ENCODE results near the gene SNX25.

The SNX25 gene

DNA sequence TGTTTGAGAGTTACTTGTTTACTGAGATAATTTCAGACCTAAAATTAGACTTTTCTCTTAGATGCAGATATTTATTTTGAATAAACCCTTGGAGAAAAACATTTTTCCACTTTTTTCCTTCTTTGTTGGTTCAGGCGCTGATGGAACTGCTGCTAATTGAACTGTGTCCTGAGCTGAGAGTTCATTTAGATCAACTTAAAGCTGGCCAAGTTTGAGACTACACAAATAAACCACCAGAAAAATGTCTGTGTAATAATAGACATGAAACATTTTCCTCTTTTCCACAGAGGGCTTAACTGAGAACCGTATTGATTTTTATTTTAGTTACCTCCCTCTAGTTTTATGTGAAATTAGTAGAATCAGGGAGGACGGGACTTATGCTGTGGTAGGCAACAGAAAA, 153.9 kb downstream of the SNX25 start:
- Histone ChIP-seq H3K36me3 (peaks cover 28% of the 10 kb centered on the region), H3K4me3 (no peak overlapping the region), H3K4me1 (no peaks in the 10 kb centered on the region), H4K20me1 (no peaks in the 10 kb centered on the region), H3K27ac (no peak overlapping the region), H3K9me3 (no peaks in the 10 kb centered on the region), H3K9ac (no peak overlapping the region), H3K4me2 (no peak overlapping the region), H3K27me3 (no peaks in the 10 kb centered on the region)
- TF ChIP-seq Cebpa-rat (IDR thresholded peaks at IDR 0.05) = no peak

DNA sequence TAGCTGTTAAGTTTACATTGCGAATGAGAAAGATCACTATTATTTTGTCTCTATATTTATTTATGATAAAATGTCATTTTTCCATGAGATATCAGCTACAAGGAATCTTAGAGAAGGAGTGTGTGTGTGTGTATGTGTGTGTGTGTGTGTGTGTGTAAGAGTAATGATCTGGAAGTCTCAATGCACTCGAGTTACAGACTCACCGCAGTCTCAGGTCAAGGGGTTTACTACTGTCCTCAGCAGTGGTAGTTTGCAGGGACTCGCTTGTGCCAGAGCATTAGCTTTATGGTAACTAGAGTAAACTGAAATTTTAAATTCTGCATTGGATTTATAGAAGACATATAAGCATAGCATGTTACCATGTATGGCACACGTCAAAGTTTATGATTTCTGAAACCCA, 155.5 kb downstream of the SNX25 start:
- H3K27ac ChIP-seq = no peak overlapping the region
- H3K9ac ChIP-seq = no peak overlapping the region
- peaks cover 29% of the 10 kb centered on the region for H3K36me3 ChIP-seq
- no peaks in the 10 kb centered on the region for H3K9me3 ChIP-seq
- H3K27me3 ChIP-seq = no peaks in the 10 kb centered on the region
- no peak overlapping the region for H3K4me3 ChIP-seq
- no peak overlapping the region for H3K4me2 ChIP-seq
- H3K4me1 ChIP-seq = no peaks in the 10 kb centered on the region
- no peak for TF ChIP-seq Cebpa-rat (IDR thresholded peaks at IDR 0.05)
- H4K20me1 ChIP-seq = no peaks in the 10 kb centered on the region

DNA sequence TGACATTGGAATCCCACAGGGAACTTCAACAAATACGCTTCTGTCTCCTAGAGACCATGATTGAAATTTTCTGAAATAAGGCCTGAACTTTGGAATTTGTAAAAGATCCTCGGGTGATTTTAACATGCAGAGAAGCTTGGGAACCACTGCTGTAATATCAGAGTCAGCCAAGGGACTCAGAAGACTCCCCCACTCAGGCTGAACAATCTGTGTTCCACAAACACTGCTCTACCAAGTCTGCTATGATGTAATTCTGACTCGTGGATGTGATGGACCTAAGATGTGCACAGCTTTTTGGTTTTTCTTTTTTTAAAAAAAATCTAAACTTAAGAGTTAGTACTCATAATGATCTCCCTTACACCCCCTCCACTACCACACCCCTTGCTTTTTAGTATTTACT, 160.3 kb downstream of the SNX25 start:
- Histone ChIP-seq H3K4me2 (no peak overlapping the region), H3K4me1 (no peaks in the 10 kb centered on the region), H3K9ac (no peak overlapping the region), H3K9me3 (no peaks in the 10 kb centered on the region), H4K20me1 (no peaks in the 10 kb centered on the region), H3K4me3 (no peak overlapping the region), H3K27me3 (no peaks in the 10 kb centered on the region), H3K27ac (no peak overlapping the region), H3K36me3 (peaks cover 51% of the 10 kb centered on the region)
- TF ChIP-seq Cebpa-rat (IDR thresholded peaks at IDR 0.05) = no peak

DNA sequence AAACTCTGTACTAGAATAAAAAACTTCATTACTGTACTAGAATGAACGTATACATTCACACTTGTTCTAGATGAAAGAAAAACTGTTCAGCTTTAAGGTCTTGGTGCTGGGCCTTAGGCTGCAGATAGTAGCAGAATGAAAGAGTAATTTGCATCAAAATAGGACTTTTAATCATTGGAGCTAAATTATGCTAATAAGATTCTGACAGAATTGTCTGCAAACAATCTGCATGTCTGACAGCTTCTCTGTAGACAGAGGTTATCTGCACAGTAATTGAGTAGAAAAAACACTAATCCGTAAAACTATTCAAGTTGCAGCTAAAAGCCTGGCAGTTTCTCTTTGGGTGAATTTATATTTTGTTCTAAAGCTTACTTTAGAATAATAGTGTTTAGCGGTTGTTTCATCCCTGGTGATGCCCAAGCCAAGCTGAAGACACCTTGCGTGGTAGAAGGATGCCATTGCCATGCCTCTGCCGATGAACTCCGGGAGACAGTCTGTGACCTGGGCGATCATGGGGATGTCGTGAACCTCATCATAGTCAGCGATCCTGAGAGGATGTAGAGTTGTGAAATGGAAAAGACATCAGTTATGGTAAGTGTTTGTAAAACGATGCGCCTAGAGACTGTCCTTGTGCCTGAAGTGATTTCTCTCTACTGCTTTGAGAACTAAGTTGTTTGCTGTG, 161.0 kb downstream of the SNX25 start:
- Histone ChIP-seq H3K4me1 (no peaks in the 10 kb centered on the region), H4K20me1 (no peaks in the 10 kb centered on the region), H3K9ac (no peak overlapping the region), H3K27ac (no peak overlapping the region), H3K4me2 (no peak overlapping the region), H3K4me3 (no peak overlapping the region), H3K27me3 (no peaks in the 10 kb centered on the region), H3K9me3 (no peaks in the 10 kb centered on the region), H3K36me3 (peaks cover 51% of the 10 kb centered on the region)
- no peak for TF ChIP-seq Cebpa-rat (IDR thresholded peaks at IDR 0.05)

DNA sequence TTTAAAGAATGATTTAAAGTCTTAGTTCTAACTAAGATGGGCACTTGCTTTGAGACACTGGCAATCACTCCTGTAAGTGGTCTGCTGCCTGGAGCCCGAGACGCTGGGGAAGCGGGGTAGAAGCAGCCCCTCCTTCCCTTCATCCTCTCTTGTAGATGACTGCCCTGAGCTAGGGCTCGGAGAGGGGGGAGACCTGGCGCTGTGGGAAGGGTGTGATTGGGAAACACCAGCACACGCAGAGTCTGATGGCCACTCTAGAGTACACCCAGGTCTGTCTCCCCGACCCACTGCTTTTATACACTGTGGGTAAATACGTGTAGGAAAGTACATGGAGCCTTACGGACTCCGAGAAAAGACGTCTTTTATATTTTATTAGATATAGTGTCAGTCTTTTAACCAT, 162.3 kb downstream of the SNX25 start:
- Histone ChIP-seq H3K27me3 (no peaks in the 10 kb centered on the region), H3K36me3 (peaks cover 51% of the 10 kb centered on the region), H3K4me3 (no peak overlapping the region), H3K27ac (no peak overlapping the region), H4K20me1 (no peaks in the 10 kb centered on the region), H3K4me1 (no peaks in the 10 kb centered on the region), H3K4me2 (no peak overlapping the region), H3K9me3 (no peaks in the 10 kb centered on the region), H3K9ac (no peak overlapping the region)
- no peak for TF ChIP-seq Cebpa-rat (IDR thresholded peaks at IDR 0.05)

DNA sequence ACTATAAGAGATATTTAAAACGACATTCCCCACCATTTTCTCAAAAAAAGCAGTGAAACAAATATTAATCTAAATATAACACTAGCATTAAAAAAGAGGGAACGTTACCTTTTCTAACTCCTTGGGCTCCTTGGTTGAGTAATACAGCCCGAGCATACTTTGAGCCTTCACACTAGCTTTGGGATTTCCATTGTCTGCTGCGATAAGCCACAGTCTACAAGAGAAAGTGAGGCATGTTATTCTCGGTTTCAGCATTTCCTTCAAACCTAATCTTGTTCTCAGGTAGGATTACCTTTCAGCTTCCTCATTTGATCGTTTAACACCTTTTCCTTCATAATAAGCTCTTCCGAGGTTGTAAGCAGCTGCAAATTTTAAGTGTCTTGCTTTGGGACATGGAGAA, 164.6 kb downstream of the SNX25 start:
- no peak for TF ChIP-seq Cebpa-rat (IDR thresholded peaks at IDR 0.05)
- Histone ChIP-seq H3K4me2 (no peak overlapping the region), H3K27me3 (no peaks in the 10 kb centered on the region), H3K9me3 (no peaks in the 10 kb centered on the region), H3K4me3 (no peak overlapping the region), H4K20me1 (no peaks in the 10 kb centered on the region), H3K9ac (no peak overlapping the region), H3K27ac (no peak overlapping the region), H3K36me3 (peaks cover 44% of the 10 kb centered on the region), H3K4me1 (no peaks in the 10 kb centered on the region)

DNA sequence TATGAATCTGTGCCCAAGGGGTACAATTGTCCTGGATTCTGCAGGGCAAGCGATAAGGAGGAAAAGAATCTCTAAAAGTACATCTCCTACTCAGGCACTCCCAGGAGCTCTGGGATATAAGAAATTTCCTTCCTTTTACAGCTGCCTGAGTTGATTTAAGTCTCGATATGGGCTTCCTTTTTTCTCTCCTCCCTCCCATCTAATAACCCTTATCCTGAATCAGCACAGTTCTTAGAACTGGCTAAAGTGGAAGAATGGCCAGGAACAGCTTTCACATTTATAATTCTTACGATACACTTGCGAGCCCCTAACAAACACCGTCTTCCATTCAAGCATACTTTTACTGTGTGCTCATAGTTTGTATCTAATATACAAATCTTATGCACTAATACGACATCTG, 165.2 kb downstream of the SNX25 start:
- Histone ChIP-seq H3K4me2 (no peak overlapping the region), H3K4me3 (no peak overlapping the region), H3K27me3 (no peaks in the 10 kb centered on the region), H3K36me3 (peaks cover 40% of the 10 kb centered on the region), H3K9ac (no peak overlapping the region), H3K9me3 (peaks cover 1% of the 10 kb centered on the region; the same call in 1 of the 2 replicates), H4K20me1 (no peaks in the 10 kb centered on the region), H3K4me1 (no peaks in the 10 kb centered on the region), H3K27ac (no peak overlapping the region)
- no peak for TF ChIP-seq Cebpa-rat (IDR thresholded peaks at IDR 0.05)

DNA sequence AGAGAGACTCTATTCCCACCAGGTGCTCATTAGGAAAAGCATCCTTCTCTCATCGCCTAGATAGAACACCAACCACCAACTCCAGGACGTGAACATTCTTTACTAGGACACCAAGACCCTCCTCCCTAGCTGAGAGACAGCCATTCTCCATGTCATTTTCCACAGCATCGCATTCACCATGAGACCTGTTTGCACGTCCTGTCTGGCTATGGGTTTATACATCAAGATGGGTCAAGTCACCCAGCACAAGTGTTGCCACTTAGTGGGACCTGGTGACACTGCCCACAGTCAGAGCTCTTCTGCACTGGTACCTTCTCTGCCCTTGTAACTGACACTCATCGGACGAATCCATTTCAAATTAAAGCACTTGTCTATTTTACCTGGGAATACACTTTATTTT, 168.9 kb downstream of the SNX25 start:
- peaks cover 14% of the 10 kb centered on the region for H3K36me3 ChIP-seq
- no peaks in the 10 kb centered on the region for H4K20me1 ChIP-seq
- peaks cover 18% of the 10 kb centered on the region for H3K9me3 ChIP-seq
- H3K4me3 ChIP-seq = no peak overlapping the region
- no peak overlapping the region for H3K27ac ChIP-seq
- H3K27me3 ChIP-seq = no peaks in the 10 kb centered on the region
- H3K4me2 ChIP-seq = no peak overlapping the region
- no peak for TF ChIP-seq Cebpa-rat (IDR thresholded peaks at IDR 0.05)
- H3K9ac ChIP-seq = no peak overlapping the region
- H3K4me1 ChIP-seq = no peaks in the 10 kb centered on the region

DNA sequence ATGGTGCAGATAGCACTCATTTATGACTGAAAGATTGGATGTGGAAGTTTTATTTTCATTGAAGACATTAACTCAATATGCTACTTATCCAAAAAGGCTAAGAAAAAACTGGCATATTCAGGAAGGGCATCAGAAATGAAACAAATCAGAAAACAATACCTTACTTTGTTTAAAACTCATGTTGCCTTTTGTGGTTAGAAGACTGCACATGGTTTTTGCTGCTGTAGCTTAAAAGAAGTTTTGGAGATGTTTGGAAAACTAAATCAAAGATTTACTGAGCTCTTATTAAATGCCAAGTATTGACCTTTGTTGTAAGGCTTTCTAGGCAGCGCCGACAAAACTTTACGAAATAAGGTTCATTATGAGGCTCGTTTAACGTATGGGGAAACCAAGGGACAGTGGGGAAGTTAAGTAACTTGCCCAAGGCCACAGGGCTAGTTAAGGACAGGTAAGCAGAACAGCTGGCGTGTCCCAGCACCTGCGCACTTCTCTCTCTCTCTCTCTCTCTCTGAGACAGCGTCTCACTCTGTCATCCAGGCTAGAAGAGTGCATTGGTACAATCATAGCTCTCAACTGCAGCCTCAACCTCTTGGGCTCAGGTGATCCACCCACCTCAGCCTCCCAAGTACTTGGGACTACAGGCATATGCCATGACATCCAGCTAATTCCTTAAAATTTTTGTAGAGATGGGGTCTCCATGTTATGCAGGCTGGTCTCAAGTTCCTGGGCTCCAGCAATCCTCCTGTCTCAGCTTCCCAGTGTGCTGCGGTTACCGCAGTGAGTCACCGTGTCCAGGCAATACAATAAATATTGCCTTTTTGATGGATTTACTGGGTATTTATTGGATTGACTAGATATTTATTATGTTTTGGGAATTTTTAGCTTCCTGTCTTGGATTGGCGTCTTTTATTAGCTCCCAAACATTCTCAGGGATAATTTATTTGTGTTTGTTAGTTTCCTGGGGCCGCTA, 170.2 kb downstream of the SNX25 start:
- no peak overlapping the region for H3K9ac ChIP-seq
- TF ChIP-seq Cebpa-rat (IDR thresholded peaks at IDR 0.05) = no peak

DNA sequence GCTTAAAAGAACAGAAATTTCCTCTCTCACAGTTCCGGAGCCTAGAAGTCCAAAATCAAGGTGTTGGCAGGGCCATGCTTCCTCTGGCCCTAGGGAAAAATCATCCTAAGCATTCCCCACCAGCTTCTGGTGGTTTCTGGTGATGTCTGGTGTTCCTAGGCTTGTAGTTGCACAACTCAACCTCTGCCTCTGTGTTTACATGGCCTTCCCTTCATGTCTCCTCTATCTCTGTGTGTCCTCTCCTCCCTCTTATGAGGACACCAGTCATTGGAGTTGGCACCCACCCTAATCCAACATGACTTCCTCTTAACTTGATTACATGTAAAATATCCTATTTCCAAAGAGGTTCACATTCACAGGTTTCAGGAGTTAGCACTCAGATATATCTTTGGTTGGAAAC, 170.9 kb downstream of the SNX25 start:
- Histone ChIP-seq H3K4me1 (peaks cover 16% of the 10 kb centered on the region), H3K36me3 (peaks cover 15% of the 10 kb centered on the region), H4K20me1 (no peaks in the 10 kb centered on the region), H3K4me3 (no peak overlapping the region), H3K27me3 (no peaks in the 10 kb centered on the region), H3K27ac (no peak overlapping the region), H3K9me3 (peaks cover 26% of the 10 kb centered on the region), H3K9ac (no peak overlapping the region), H3K4me2 (no peak overlapping the region)
- TF ChIP-seq Cebpa-rat (IDR thresholded peaks at IDR 0.05) = no peak

More for the DNA sequence above, 170.2 kb downstream of the SNX25 start:
- Histone ChIP-seq H3K4me1 (peaks cover 11% of the 10 kb centered on the region), H3K27ac (no peak overlapping the region), H3K36me3 (peaks cover 15% of the 10 kb centered on the region), H3K9me3 (peaks cover 26% of the 10 kb centered on the region), H3K4me3 (no peak overlapping the region), H3K27me3 (no peaks in the 10 kb centered on the region), H4K20me1 (no peaks in the 10 kb centered on the region), H3K4me2 (no peak overlapping the region)

Data from BLaER1 (cell line).